ENCODE data around the gene VCP.

DNA sequence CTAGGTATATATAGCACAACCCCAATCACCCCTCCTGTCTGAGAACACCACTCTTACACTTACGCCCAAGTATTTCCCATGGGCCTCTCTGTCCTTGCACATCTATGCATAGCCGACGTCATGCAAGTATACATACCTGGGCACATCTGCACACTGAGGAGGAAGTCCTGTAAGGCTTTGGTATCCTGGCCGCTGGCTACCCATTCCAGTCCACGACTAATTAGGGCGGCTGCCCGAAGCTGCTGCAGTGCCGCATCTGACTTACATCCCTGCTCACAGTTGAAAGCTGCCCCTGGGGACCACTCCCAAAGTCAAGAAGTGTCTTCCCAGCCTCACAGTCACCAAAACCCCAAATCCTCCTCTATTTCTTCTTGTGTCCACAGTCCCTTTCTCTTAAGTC lies 2.4 kb upstream of the VCP start:
- TF ChIP-seq, protein P1, sequence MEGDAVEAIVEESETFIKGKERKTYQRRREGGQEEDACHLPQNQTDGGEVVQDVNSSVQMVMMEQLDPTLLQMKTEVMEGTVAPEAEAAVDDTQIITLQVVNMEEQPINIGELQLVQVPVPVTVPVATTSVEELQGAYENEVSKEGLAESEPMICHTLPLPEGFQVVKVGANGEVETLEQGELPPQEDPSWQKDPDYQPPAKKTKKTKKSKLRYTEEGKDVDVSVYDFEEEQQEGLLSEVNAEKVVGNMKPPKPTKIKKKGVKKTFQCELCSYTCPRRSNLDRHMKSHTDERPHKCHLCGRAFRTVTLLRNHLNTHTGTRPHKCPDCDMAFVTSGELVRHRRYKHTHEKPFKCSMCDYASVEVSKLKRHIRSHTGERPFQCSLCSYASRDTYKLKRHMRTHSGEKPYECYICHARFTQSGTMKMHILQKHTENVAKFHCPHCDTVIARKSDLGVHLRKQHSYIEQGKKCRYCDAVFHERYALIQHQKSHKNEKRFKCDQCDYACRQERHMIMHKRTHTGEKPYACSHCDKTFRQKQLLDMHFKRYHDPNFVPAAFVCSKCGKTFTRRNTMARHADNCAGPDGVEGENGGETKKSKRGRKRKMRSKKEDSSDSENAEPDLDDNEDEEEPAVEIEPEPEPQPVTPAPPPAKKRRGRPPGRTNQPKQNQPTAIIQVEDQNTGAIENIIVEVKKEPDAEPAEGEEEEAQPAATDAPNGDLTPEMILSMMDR (conservative IDR thresholded peaks at IDR 0.05; ENCODE audit: low read depth in 2 of 2) = no peak
- no peak for TF ChIP-seq EZH2 (IDR thresholded peaks at IDR 0.05; ENCODE audit: low read depth, unreplicated experiment)
- TF ChIP-seq POLR2AphosphoS5 (IDR thresholded peaks at IDR 0.05; ENCODE audit: low read depth) = no peak
- TF ChIP-seq EZH2phosphoT487 (IDR thresholded peaks at IDR 0.05; ENCODE audit: unreplicated experiment) = no peak
- TF ChIP-seq, protein P2, sequence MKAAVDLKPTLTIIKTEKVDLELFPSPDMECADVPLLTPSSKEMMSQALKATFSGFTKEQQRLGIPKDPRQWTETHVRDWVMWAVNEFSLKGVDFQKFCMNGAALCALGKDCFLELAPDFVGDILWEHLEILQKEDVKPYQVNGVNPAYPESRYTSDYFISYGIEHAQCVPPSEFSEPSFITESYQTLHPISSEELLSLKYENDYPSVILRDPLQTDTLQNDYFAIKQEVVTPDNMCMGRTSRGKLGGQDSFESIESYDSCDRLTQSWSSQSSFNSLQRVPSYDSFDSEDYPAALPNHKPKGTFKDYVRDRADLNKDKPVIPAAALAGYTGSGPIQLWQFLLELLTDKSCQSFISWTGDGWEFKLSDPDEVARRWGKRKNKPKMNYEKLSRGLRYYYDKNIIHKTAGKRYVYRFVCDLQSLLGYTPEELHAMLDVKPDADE (IDR thresholded peaks at IDR 0.05) = no peak
- TF ChIP-seq, protein P3, sequence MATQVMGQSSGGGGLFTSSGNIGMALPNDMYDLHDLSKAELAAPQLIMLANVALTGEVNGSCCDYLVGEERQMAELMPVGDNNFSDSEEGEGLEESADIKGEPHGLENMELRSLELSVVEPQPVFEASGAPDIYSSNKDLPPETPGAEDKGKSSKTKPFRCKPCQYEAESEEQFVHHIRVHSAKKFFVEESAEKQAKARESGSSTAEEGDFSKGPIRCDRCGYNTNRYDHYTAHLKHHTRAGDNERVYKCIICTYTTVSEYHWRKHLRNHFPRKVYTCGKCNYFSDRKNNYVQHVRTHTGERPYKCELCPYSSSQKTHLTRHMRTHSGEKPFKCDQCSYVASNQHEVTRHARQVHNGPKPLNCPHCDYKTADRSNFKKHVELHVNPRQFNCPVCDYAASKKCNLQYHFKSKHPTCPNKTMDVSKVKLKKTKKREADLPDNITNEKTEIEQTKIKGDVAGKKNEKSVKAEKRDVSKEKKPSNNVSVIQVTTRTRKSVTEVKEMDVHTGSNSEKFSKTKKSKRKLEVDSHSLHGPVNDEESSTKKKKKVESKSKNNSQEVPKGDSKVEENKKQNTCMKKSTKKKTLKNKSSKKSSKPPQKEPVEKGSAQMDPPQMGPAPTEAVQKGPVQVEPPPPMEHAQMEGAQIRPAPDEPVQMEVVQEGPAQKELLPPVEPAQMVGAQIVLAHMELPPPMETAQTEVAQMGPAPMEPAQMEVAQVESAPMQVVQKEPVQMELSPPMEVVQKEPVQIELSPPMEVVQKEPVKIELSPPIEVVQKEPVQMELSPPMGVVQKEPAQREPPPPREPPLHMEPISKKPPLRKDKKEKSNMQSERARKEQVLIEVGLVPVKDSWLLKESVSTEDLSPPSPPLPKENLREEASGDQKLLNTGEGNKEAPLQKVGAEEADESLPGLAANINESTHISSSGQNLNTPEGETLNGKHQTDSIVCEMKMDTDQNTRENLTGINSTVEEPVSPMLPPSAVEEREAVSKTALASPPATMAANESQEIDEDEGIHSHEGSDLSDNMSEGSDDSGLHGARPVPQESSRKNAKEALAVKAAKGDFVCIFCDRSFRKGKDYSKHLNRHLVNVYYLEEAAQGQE (IDR thresholded peaks at IDR 0.05; ENCODE audit: unreplicated experiment) = no peak
- no peak for TF ChIP-seq JUNB (IDR thresholded peaks at IDR 0.05; ENCODE audit: unreplicated experiment)
- TF ChIP-seq ZNF331 (CRISPR knock-in tag; IDR thresholded peaks at IDR 0.05; ENCODE audit: low read depth) = no peak
- TF ChIP-seq, protein P4, sequence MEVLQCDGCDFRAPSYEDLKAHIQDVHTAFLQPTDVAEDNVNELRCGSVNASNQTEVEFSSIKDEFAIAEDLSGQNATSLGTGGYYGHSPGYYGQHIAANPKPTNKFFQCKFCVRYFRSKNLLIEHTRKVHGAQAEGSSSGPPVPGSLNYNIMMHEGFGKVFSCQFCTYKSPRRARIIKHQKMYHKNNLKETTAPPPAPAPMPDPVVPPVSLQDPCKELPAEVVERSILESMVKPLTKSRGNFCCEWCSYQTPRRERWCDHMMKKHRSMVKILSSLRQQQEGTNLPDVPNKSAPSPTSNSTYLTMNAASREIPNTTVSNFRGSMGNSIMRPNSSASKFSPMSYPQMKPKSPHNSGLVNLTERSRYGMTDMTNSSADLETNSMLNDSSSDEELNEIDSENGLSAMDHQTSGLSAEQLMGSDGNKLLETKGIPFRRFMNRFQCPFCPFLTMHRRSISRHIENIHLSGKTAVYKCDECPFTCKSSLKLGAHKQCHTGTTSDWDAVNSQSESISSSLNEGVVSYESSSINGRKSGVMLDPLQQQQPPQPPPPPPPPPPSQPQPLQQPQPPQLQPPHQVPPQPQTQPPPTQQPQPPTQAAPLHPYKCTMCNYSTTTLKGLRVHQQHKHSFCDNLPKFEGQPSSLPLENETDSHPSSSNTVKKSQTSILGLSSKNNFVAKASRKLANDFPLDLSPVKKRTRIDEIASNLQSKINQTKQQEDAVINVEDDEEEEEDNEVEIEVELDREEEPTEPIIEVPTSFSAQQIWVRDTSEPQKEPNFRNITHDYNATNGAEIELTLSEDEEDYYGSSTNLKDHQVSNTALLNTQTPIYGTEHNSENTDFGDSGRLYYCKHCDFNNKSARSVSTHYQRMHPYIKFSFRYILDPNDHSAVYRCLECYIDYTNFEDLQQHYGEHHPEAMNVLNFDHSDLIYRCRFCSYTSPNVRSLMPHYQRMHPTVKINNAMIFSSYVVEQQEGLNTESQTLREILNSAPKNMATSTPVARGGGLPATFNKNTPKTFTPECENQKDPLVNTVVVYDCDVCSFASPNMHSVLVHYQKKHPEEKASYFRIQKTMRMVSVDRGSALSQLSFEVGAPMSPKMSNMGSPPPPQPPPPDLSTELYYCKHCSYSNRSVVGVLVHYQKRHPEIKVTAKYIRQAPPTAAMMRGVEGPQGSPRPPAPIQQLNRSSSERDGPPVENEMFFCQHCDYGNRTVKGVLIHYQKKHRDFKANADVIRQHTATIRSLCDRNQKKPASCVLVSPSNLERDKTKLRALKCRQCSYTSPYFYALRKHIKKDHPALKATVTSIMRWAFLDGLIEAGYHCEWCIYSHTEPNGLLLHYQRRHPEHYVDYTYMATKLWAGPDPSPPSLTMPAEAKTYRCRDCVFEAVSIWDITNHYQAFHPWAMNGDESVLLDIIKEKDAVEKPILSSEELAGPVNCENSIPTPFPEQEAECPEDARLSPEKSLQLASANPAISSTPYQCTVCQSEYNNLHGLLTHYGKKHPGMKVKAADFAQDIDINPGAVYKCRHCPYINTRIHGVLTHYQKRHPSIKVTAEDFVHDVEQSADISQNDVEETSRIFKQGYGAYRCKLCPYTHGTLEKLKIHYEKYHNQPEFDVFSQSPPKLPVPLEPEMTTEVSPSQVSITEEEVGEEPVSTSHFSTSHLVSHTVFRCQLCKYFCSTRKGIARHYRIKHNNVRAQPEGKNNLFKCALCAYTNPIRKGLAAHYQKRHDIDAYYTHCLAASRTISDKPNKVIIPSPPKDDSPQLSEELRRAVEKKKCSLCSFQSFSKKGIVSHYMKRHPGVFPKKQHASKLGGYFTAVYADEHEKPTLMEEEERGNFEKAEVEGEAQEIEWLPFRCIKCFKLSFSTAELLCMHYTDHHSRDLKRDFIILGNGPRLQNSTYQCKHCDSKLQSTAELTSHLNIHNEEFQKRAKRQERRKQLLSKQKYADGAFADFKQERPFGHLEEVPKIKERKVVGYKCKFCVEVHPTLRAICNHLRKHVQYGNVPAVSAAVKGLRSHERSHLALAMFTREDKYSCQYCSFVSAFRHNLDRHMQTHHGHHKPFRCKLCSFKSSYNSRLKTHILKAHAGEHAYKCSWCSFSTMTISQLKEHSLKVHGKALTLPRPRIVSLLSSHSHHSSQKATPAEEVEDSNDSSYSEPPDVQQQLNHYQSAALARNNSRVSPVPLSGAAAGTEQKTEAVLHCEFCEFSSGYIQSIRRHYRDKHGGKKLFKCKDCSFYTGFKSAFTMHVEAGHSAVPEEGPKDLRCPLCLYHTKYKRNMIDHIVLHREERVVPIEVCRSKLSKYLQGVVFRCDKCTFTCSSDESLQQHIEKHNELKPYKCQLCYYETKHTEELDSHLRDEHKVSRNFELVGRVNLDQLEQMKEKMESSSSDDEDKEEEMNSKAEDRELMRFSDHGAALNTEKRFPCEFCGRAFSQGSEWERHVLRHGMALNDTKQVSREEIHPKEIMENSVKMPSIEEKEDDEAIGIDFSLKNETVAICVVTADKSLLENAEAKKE (CRISPR knock-in tag; IDR thresholded peaks at IDR 0.05) = no peak
- no peak for TF ChIP-seq CREB1 (CRISPR knock-in tag; IDR thresholded peaks at IDR 0.05; ENCODE audit: low read depth)
